Sigmoid colon (tissue), 7 donors: ENCODE results near the gene ZSCAN30. TPM values are rescaled to one million over a fixed set of nuclear protein-coding genes. Genes with fewer than 3 reads are reported as not detected.

Experiments used
- DNase-seq: peaks from one replicate; pipeline ENCODE4 v3.0.0-alpha.2; 2019
- H3K27ac ChIP-seq, 4 donors: fragments of 200-600 bp; sonication (generic); one replicate each; pipeline ENCODE4 v1.5.1; 2016 to 2019; ENCODE audit warnings: mild to moderate bottlenecking in 1 of 4
- H3K27me3 ChIP-seq, 3 donors: fragments of 200-600 bp; sonication (generic); one replicate each; pipeline ENCODE4 v1.5.1; 2019; ENCODE audit warnings: mild to moderate bottlenecking in 1 of 3
- H3K36me3 ChIP-seq, 4 donors: fragments of 200-600 bp; sonication (generic); one replicate each; pipeline ENCODE4 v1.5.1; 2016 to 2019
- H3K4me1 ChIP-seq, 4 donors: fragments of 200-600 bp; sonication (generic); one replicate each; pipeline ENCODE4 v1.5.1; 2017 to 2019
- H3K4me3 ChIP-seq, 4 donors: fragments of 200-600 bp; sonication (generic); one replicate each; pipeline ENCODE4 v1.5.1; 2017 to 2019; ENCODE audit warnings: mild to moderate bottlenecking in 2 of 4, moderate library complexity in 1 of 4
- H3K9me3 ChIP-seq, 4 donors: fragments of 200-600 bp in 3 of 4; sonication (generic) in 3 of 4; one replicate each; pipeline versions ENCODE4 v1.5.1 to v1.6.1; 2013 to 2019
- EP300 ChIP-seq, 4 donors: sonication (generic); formaldehyde crosslinking; IDR thresholded peaks; one replicate each; pipeline ENCODE4 v1.6.1; 2017; ENCODE audit warnings: antibody characterized with exemption in 4 of 4
- POLR2A ChIP-seq, 2 donors: fragments of 450-650 bp; IDR thresholded peaks; one replicate each; pipeline ENCODE4 v1.6.1; 2016; ENCODE audit warnings: antibody characterized with exemption in 2 of 2, mild to moderate bottlenecking in 2 of 2, moderate library complexity in 2 of 2
- POLR2AphosphoS5 ChIP-seq, 4 donors: sonication (generic); formaldehyde crosslinking; IDR thresholded peaks; one replicate each; pipeline ENCODE4 v1.6.1; 2017; ENCODE audit warnings: antibody characterized with exemption in 4 of 4
- WGBS, 2 donors: extraction: QIAGEN DNeasy Blood & Tissue Kit; methylation state at CpG; one replicate each; pipeline ENCODE4 v1.1.7; 2013; 5-methylcytosine and 5-hydroxymethylcytosine counted together
- intact Hi-C: fragments of 100-400 bp; cut with DNase I; formaldehyde crosslinking; loops from one replicate; pipeline ENCODE4 v1.15.1; 2023
- polyA plus RNA-seq, 3 donors: library from polyadenylated mRNA; stranded (reverse); fragments of 200-250 nt; gene quantifications; one replicate each; pipeline ENCODE4 v1.2.3, GENCODE V29; 2013
- total RNA-seq, 4 donors: library from RNA; depleted of rRNA; stranded (reverse); fragments of >200 nt; gene quantifications; one replicate each; pipeline ENCODE4 v1.1.0, GENCODE V29; 2016
- TF ChIP-seq, protein P1 (sequence below), 4 experiments: fragments of 450-650 bp in 3 of 4; fragments of 200-600 bp in 1 of 4; IDR thresholded peaks; one replicate each; pipeline ENCODE4 v1.5.1; 2016 to 2019; ENCODE audit warnings: antibody characterized with exemption in 4 of 4, mild to moderate bottlenecking in 3 of 4, moderate library complexity in 2 of 4
- donor health status: healthy with polysubstance abuse.
- donor health status: Bipolar disorder and iron deficiency.
- donor health status: healthy.

Gene ZSCAN30
- total and polyA plus RNA-seq, 7 donors: 2.5 to 25.8 (median 12.5) TPM

DNA sequence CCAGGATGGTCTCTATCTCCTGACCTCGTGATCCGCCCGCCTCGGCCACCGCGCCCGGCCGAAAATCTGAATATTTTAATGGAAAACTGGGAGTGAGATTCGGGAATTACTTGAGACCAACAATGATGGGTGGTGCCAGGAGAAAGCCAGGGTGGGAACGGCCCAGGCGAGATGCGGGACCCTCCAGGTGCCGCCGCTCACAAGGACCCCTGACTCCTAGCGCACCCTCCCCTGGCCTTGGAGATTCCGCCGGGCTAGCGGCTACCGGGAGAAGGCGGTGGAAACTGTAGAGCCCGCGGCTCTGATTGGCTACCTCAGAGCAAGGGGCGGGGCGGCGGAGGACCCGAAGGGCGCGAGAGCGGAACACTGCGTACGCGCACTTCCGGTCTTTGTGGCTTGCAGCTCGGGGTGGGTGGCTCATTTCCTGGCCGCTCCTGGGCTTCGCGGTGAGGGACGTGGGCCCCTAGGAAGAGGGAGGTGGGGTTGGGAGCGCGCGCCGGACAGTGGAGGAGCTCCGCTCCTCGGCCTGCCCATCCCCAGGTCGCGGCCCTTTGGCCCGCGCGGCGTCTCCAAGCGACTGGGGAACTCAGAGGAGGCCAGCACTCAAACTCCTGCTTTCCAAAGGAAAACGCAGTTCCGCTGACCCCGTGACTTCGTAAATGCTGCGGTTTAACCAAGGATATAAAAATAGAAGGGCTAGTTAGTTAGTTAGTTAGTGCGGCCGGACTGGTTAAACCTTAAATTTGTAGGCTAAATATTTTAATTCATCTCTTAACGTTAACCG lies 49.2 kb downstream of the ZSCAN30 start, which contains the start of gene ZNF397:
ZNF397 (plus strand) TSS at position 371 of the 784 bp plus-strand sequence. CDS start 1,437 bp downstream, outside the sequence.
- TF ChIP-seq, protein P1, sequence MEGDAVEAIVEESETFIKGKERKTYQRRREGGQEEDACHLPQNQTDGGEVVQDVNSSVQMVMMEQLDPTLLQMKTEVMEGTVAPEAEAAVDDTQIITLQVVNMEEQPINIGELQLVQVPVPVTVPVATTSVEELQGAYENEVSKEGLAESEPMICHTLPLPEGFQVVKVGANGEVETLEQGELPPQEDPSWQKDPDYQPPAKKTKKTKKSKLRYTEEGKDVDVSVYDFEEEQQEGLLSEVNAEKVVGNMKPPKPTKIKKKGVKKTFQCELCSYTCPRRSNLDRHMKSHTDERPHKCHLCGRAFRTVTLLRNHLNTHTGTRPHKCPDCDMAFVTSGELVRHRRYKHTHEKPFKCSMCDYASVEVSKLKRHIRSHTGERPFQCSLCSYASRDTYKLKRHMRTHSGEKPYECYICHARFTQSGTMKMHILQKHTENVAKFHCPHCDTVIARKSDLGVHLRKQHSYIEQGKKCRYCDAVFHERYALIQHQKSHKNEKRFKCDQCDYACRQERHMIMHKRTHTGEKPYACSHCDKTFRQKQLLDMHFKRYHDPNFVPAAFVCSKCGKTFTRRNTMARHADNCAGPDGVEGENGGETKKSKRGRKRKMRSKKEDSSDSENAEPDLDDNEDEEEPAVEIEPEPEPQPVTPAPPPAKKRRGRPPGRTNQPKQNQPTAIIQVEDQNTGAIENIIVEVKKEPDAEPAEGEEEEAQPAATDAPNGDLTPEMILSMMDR (IDR thresholded peaks at IDR 0.05): no peak
- TF ChIP-seq EP300 (IDR thresholded peaks at IDR 0.05) (no peak), POLR2A (IDR thresholded peaks at IDR 0.05) (peak; percentile 93 to 95), POLR2AphosphoS5 (IDR thresholded peaks at IDR 0.05) (peak; percentile 98 to 99 (median 98))
- DNase-seq: peak; percentile 99
- Histone ChIP-seq H3K4me3 (peak within 1 kb of the TSS; percentile 67 to 85 (median 78)), H3K36me3 (peaks cover under 1 to 35% (median 29%) of the 10 kb centered on the region in 4 donors), H3K4me1 (peaks cover 0 to 15% (median 13%) of the 10 kb centered on the region in 4 donors), H3K27ac (peak within 1 kb of the TSS; percentile 96 to 98 (median 98)), H3K27me3 (no peaks in the 10 kb centered on the region), H3K9me3 (no peaks in the 10 kb centered on the region)
- intact Hi-C loops: loop anchor here (1.0 to 10.0 kb wide), 3 partner anchors 26 to 216 kb away; partner anchors contain the start of gene ZNF24
- 0% methylated on average over 60 of the region's 60 CpGs for WGBS, 2 donors

DNA sequence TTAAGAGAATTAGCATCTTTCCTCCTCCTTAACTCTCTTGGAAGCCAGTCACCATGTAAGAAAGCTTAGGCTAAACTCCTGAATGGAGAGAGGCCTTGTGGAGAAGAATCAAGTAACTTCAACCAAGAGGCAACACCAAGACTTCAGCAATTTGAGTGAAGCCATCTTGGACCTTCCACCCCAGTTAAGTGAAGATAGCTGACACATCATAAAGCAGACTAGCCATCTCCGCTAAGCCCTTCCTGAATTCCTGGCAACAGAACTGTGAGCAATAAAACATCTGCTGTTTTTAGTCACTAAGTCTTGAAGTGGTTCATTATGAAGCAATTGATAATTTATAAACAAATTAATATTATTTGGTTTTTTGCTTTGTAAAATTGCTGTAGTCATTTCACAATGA lies 50.7 kb downstream of the ZSCAN30 start:
- DNase-seq: no peak
- Histone ChIP-seq H3K9me3 (no peaks in the 10 kb centered on the region), H3K36me3 (peaks cover 0 to 19% (median 17%) of the 10 kb centered on the region in 4 donors), H3K4me3 (no peak overlapping the region), H3K27ac (peak overlapping the region in 1 of 4 donors; percentile 98), H3K27me3 (no peaks in the 10 kb centered on the region), H3K4me1 (peaks cover 0 to 15% (median 13%) of the 10 kb centered on the region in 4 donors)
- TF ChIP-seq, protein P1 (IDR thresholded peaks at IDR 0.05): no peak
- no peak for TF ChIP-seq POLR2A (IDR thresholded peaks at IDR 0.05)
- TF ChIP-seq EP300 (IDR thresholded peaks at IDR 0.05): no peak
- TF ChIP-seq POLR2AphosphoS5 (IDR thresholded peaks at IDR 0.05): no peak
- intact Hi-C loops: no loop called here
- 80 to 81% methylated on average over 1 of the region's 1 CpG for WGBS, 2 donors

DNA sequence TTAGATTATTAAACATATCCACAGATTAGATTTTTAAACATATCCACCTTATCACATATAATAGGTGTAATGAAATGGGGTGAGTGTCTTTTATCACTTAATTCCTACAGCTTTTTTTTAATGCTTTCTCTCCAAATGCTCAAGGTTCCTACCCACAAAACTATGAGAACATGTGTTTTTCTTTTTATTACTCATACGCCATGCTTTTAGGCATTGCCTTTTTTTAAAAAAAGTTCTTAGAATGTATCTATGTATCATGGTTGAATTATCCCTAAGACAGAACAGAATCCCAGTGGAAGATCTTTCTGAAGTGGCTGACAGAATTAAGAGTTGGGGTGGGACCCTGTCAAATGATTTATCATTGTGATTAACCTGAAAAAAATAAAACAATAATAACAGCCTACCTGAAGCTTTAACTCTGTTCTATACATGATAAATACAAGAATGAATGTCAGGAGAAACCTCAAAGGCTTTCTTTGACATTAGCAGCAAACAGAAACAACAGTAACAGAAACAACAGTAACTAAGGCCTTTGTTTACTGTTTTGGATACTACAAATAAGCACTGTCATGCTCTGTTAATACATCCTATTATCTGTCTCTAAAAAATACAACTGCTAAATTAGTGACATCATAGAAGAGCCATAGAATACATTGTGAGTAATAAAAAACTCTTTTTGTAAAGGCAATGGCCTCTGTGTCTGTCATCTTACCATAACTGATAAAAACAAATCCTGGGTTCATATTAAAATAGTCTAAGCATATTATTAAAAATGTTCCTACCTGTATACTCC lies 53.3 kb downstream of the ZSCAN30 start:
- WGBS, 2 donors: 91 to 93% methylated on average over 1 of the region's 1 CpG
- Histone ChIP-seq H3K27me3 (no peaks in the 10 kb centered on the region), H3K4me1 (peaks cover 0 to 7% (median 4%) of the 10 kb centered on the region in 4 donors), H3K9me3 (no peaks in the 10 kb centered on the region), H3K4me3 (no peak overlapping the region), H3K27ac (no peak overlapping the region), H3K36me3 (no peaks in the 10 kb centered on the region)
- DNase-seq: no peak
- intact Hi-C loops: no loop called here
- no peak for TF ChIP-seq POLR2AphosphoS5 (IDR thresholded peaks at IDR 0.05)
- TF ChIP-seq, protein P1 (IDR thresholded peaks at IDR 0.05): no peak
- no peak for TF ChIP-seq POLR2A (IDR thresholded peaks at IDR 0.05)
- no peak for TF ChIP-seq EP300 (IDR thresholded peaks at IDR 0.05)

DNA sequence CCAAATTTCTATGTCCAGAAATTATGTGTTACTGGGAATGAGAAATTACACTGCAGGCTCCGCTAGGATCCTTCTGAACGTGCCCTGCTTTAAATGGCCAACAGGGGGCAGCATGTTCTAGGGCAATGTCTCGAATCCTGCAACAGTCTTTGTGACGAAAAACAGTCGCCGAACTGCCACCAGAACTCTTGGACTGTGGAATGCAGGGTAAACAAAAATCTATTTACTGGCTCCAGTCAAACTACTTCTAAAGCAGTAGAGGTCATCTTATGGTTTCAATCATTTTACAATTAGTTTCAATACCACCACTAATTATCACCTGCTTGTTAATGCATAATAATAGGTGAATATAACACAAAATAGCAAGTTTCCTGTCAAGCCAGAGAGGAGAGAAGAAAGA lies 59.0 kb downstream of the ZSCAN30 start:
- Histone ChIP-seq H3K27ac (no peak overlapping the region), H3K4me3 (peak overlapping the region in 1 of 4 donors; percentile 1), H3K9me3 (no peaks in the 10 kb centered on the region), H3K36me3 (no peaks in the 10 kb centered on the region), H3K27me3 (no peaks in the 10 kb centered on the region), H3K4me1 (peaks cover 0 to 9% (median 2%) of the 10 kb centered on the region in 4 donors)
- TF ChIP-seq POLR2A (IDR thresholded peaks at IDR 0.05) (no peak), POLR2AphosphoS5 (IDR thresholded peaks at IDR 0.05) (peak; percentile 22 to 74 (median 47))
- TF ChIP-seq, protein P1 (IDR thresholded peaks at IDR 0.05): peak; percentile 61 to 95 (median 84)
- DNase-seq: peak; percentile 87
- WGBS, 2 donors: 0 to 1% methylated on average over 6 of the region's 6 CpGs
- intact Hi-C loops: loop anchor here (2.0 kb wide), 2 partner anchors 60 to 124 kb away; partner anchors contain the start of gene ZSCAN30
